SH-SY5Y (cell line): Measurements from ENCODE around the gene ADAM12.

ENCODE experiments used
- GATA2 ChIP-seq: IDR thresholded peaks from 2 replicates; pipeline ENCODE4 v1.6.1; 2011; ENCODE audit warnings: mild to moderate bottlenecking, low read depth, low read length
- GATA3 ChIP-seq: IDR thresholded peaks from 2 replicates; pipeline ENCODE4 v1.6.1; 2011; ENCODE audit warnings: low read depth, mild to moderate bottlenecking, low read length, moderate library complexity

ADAM12 gene

GRCh38 chr10:126128581-126128980 is 259.7 kb downstream of the ADAM12 start:
- TF ChIP-seq GATA3 (no peak), GATA2 (no peak)

DNA sequence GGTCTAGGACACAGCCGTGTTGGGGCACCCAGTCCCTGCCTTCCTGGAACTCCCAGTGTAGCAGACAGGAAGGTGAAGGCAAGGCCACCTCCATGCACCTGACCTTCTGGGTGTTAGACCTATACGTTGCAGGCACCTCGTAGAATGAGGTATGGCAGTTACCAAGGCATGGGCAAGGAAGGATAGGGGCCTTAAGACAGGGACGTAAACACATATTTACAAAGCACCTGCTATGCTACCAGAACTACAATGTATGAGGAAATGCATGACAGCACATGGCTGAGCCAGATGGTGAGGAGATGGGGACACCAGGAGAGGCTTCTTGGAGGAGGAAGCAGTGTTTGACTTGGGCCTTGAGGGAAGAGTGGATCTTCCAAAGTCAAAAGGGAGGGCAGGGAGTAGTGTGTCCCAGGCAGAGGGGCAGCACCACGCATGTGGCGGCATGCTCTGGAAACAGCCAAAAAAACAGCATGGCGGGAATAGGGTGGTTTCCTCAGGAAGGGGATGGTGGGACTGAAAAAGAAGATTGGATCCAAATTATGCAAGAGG is 260.7 kb downstream of the ADAM12 start:
- TF ChIP-seq GATA2 (no peak), GATA3 (no peak)

DNA sequence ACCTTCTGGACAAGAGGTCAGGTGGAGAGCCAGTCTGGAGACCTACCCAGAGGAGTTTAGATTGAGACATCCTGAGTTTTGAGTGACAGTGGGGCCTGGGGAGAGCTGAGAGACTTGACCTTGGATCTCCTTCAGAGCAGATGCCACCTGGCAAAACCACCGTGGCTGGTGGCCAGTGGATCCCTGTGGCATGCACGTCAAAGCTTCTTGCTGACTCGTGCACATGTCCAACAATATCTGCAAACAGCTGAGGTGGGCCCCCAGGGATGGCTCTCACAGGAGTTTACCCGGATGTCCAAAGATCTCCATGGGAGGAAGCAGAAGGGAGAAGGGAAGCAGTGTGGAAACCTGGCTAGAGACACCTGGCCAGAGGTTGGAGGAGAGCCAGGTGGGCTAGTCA is 261.4 kb downstream of the ADAM12 start:
- TF ChIP-seq GATA2 (no peak), GATA3 (no peak)

GRCh38 chr10:126126023-126126422 is 262.3 kb downstream of the ADAM12 start:
- TF ChIP-seq GATA2 (no peak), GATA3 (no peak)

DNA sequence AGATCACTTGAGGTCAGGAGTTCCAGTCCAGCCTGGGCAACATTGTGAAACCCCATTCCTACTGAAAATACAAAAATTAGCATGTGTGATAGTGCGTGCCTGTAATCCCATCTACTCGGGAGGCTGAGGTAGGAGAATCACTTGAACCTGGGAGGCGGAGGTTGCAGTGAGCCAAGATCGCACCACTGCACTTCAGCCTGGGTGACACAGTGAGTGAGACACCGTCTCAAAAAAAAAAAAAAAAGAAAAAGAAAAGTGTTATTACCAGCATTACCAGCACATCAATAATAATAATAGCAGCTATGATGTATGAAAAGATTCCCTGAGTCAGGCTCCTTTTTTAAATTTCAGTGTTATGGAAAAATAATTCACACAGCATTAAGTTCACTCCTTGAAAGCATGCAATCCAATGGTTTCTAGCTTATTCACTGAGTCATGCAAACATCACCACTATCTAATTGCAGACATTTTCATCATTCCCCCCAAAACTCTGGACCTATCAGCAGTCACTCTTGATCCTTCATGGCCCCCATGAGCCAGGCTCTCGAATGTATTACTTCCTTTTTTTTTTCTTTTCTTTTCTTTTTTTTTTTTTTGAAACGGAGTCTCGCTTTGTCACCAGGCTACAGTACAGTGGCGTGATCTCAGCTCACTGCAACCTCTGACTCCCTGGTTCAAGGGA is 263.5 kb downstream of the ADAM12 start:
- TF ChIP-seq GATA2 (no peak), GATA3 (no peak)

DNA sequence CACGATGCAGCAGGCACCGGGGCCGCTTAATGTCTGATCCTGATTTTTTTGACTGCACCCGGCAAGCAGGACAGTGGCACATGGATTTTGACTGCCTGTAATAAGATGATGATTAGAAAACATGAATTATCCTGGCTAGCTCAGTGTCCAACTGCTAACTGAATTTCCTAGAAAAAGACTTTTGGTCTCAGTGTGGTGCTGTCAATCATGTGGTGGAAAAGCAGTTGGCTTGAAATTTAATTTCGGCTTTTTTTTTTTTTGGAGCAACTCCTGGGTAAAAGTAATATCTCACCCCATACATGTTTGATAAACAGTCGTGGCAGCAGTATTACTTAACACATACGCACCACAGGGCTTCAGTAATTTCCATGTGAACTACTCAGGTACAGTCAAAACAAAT is 264.2 kb downstream of the ADAM12 start:
- TF ChIP-seq GATA3 (no peak), GATA2 (no peak)

DNA sequence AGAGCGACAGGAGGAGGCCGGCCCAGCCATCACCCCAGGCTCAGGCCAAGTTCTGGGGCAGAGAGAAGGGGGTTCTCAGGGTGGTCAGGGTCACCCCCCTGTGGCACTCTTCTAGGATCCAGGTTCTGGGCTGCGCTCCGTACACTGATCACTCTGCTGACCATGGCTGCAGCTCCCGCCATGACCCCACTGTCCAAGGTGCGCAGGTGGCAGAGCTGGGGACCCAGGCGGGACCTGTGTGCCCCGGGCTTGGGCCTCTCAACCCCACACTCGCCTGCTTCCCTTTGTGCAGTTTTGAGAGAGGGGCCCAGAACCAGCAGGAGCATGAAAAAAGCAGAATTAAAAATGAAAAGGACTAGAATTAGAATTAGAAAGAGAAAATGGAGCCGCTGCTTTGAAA is 264.8 kb downstream of the ADAM12 start:
- TF ChIP-seq GATA3 (no peak), GATA2 (no peak)

DNA sequence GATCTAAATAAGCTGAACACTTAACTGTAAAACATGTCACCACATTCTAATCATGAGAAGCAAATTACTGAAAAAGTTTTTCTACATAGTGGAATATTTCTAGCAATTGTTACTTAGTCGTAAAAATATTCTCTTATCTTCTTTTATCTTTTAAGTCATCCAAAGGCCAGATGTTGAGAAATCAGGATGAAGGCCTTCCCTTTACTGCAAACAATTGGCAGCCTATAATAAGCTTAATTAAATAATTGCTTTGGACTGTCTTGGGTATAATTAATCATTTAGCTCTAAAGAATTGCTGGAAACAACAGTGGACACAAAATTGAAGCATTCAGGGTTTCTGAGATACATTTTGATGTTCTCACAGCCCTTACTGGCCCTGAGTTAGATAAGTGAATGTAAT is 265.4 kb downstream of the ADAM12 start:
- TF ChIP-seq GATA2 (no peak), GATA3 (no peak)

- no peak for TF ChIP-seq GATA2
- TF ChIP-seq GATA3, result no peak
Measured at GRCh38 chr10:126119599-126119998, 268.7 kb downstream of the ADAM12 start.

DNA sequence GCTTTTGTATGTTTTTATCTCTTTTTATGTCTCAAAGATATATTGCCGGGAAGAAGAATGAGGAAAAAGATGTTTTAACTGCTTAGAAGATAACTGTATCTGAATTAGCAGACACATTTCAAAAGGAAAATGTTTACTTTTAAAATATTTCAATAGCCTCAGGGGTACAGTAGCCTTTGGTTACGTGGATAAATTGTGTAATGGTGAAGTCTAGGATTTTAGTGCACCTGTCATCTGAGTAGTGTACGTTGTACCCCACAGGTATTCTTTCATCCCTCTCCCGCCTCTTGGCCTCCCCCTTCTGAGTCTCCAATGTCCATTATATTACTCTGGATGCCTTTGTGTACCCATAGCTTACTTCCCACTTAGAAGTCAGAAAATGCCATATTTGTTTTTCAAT is 269.8 kb downstream of the ADAM12 start:
- TF ChIP-seq GATA3 (no peak), GATA2 (no peak)

DNA sequence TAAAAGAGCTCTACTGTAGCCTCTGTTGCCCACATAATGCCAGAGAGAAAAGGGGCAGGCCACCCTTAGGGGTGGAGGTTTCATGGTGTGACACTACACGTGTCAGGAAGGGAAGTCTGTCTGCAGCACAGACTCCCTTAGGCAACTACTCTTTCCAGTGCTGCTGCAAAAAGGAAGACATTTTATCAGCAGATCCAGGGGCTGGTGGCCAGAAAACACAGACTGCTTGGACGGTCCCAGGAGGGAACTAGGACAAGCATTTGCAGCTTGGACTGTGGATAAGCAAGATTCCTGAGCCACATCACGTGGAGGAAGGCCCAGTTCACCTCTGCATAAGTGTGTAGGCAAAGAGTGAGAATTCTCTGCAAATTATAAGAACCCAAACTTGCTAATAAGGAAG is 271.1 kb downstream of the ADAM12 start:
- TF ChIP-seq GATA2, result no peak
- no peak for TF ChIP-seq GATA3

GRCh38 chr10:126115886-126116285 is 272.4 kb downstream of the ADAM12 start:
- TF ChIP-seq GATA3 (no peak), GATA2 (no peak)

DNA sequence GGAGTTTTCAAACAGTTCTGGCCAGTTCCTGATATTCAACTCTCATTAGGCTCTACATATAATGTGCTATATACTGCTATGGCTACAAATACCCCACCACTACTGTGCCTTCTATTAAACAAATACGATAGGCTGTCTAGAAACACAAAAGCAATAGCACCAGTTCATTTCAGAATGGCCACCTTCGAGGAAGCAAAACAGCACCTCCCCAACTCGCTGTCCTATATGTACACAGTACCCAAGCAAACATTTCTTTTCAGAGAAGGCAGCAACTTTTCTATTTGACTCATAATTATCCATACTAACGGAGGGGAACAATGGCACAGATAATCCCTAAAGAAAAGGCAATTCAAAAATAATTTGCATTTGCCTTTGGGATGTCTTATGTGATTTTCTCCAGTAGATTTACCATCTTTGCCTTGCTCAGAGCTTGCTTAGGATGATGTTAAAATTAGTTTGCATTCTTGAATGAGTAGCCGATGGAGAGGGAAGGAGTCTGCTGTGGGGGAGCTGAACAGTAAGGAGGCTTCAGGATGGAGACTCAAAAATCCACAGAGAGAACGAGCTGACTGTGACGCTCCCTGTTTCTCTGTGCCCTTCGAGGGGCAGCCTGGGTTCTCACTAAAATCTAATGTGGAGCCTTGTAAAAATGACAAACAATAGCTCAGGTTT is 273.3 kb downstream of the ADAM12 start:
- TF ChIP-seq GATA2, result no peak
- no peak for TF ChIP-seq GATA3

GRCh38 chr10:126111516-126111915 is 276.8 kb downstream of the ADAM12 start:
- TF ChIP-seq GATA2 (no peak), GATA3 (no peak)

DNA sequence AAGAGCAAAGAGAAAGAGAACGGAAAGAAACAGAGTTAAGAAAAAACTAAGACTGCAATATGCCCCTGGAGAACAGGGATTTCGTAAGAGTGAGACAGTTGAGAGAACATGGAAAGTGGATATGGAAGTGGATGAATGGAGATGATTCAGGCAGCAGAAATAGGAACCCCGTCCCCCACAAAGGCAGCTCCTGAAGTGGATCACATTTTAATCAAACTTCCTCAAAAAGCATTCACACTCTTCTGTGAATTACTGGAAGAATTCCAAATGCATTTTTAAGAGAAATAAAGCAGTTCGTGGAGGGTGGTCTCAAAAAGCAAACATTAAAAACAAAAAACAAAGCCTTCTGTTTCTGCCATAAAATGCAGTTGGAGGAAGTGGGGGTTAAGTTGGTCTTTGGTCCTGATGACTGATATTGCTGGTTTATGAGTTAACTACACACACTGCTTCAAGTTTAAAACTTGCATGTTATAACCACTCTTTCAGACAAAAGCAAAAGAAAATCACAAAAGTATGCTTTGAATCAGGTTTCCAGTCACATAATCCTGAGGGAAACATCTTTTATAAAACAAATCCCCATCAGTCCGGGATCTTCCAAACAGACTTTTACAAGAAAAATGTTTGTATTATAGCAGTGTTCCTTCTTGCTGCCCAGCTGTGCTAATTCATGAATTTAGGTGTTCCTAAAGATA is 277.6 kb downstream of the ADAM12 start:
- TF ChIP-seq GATA2 (no peak), GATA3 (no peak)

DNA sequence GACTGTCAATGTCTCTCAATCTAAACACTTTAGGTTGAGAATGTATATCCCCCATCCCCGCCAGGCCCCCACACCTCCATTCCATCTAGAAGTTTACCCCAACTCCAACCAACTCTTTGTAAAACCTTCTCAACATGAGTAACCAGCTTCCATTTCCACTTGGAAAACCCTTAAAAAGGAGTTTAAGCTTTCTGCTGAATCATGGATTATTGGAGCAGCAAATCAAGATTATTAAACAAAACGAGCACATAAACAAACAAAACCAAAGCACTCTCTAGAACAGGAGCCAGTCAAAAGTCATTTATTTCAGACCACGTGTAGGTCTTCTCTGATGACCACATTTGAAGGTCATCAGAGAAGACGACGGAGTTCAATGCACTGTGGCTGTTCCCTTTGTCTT is 278.4 kb downstream of the ADAM12 start:
- TF ChIP-seq GATA3 (no peak), GATA2 (no peak)
